GM19438 (cell line): ENCODE data around the gene TSPAN17.

Source experiments
- ATAC-seq: cut with Tn5 transposase; IDR thresholded peaks from one replicate; pipeline ENCODE4 v1.9.1; 2021; ENCODE audit warnings: low read depth; ENCODE audit not compliant: unreplicated experiment

The TSPAN17 gene

GRCh38 chr5:176620333-176620981 is 26.8 kb upstream of the TSPAN17 start:
- no peak for ATAC-seq

GRCh38 chr5:176621661-176622079 is 25.6 kb upstream of the TSPAN17 start:
- no peak for ATAC-seq

GRCh38 chr5:176624142-176624541 is 23.1 kb upstream of the TSPAN17 start:
- ATAC-seq = no peak

GRCh38 chr5:176624938-176625337 is 22.3 kb upstream of the TSPAN17 start:
- no peak for ATAC-seq

GRCh38 chr5:176625512-176625911 is 21.8 kb upstream of the TSPAN17 start:
- ATAC-seq = no peak

GRCh38 chr5:176625966-176626875 is 21.1 kb upstream of the TSPAN17 start:
- ATAC-seq = no peak

GRCh38 chr5:176626876-176627236 is 20.4 kb upstream of the TSPAN17 start:
- ATAC-seq = no peak

- ATAC-seq = no peak
Measured at GRCh38 chr5:176627582-176627981, 19.7 kb upstream of the TSPAN17 start.

- no peak for ATAC-seq
Measured at GRCh38 chr5:176628406-176629228, 18.7 kb upstream of the TSPAN17 start.

GRCh38 chr5:176629317-176629852 is 17.9 kb upstream of the TSPAN17 start:
- ATAC-seq = no peak

GRCh38 chr5:176629853-176630680 is 17.2 kb upstream of the TSPAN17 start, which contains the start of the genes EIF4E1B and SNCB:
EIF4E1B (plus strand) TSS chr5:176630675; CDS start chr5:176642788, 12,113 bp downstream.
SNCB (minus strand) TSS chr5:176630534; CDS start chr5:176629654, 880 bp downstream.
- ATAC-seq = peak; percentile 74

GRCh38 chr5:176630681-176631222 is 16.5 kb upstream of the TSPAN17 start:
- no peak for ATAC-seq

GRCh38 chr5:176631383-176632200 is 15.7 kb upstream of the TSPAN17 start:
- no peak for ATAC-seq

- ATAC-seq = no peak
Measured at GRCh38 chr5:176632745-176633144, 14.5 kb upstream of the TSPAN17 start.

GRCh38 chr5:176633598-176633997 is 13.7 kb upstream of the TSPAN17 start:
- ATAC-seq = no peak

GRCh38 chr5:176636426-176636825 is 10.9 kb upstream of the TSPAN17 start:
- no peak for ATAC-seq

GRCh38 chr5:176637556-176637955 is 9.7 kb upstream of the TSPAN17 start:
- no peak for ATAC-seq

GRCh38 chr5:176638437-176638836 is 8.8 kb upstream of the TSPAN17 start:
- ATAC-seq = no peak

- ATAC-seq = no peak
Measured at GRCh38 chr5:176639208-176639607, 8.1 kb upstream of the TSPAN17 start.
